ENCODE measurements around the gene PDE3B.
A peak's percentile ranks its signal among the peaks of the same experiment; 100 is the strongest.
"Not testable (repeated sequence)": the region's sequence is repeated elsewhere in the genome, so short reads cannot be mapped to it uniquely, and the experiment has no call there.

The PDE3B gene

GRCh38 chr11:14678350-14678749 lies 34.7 kb downstream of the PDE3B start:
- DNase-seq, result no peak

DNA sequence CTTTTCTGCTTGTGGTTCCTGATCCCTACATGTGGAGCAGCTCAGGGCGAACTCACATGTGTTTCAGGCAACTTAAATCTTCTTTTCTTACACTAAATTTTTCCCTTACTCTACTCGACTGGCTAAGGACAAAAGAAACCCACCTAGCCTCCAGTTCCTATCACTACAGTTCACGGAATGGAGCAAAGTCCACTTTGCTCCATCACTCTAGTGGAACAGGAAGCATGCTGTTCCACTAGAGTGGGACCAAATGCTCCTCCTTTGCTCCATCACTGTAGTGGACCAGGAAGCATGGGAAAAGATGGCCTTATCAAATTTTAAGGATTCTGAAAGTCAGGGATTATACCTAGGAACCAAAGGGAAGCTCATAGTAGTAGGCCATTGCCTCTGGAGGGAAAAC lies 36.1 kb downstream of the PDE3B start:
- no peak for DNase-seq

- not testable (repeated sequence) for DNase-seq
These were observed 40.8 kb downstream of the PDE3B start for GRCh38 chr11:14684234-14684915.

DNA sequence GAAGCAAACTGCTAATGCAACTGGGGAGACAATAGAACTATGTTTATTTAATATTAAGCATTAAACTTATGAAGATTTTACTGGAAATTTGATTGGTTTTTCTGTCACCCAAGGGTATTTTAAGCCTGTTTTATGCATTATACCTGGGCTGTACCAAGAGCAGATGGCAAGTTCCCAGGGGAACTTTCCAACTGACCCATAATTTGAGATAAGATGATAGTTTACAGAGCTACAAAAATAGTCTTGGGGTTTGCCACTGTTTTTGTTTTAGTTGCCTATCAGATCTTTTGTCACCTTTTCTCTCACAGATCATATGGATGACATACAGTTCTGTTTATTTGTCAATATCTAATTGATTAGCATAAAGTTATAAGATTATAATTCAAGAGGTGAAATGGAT lies 43.9 kb downstream of the PDE3B start:
- no peak for DNase-seq

DNA sequence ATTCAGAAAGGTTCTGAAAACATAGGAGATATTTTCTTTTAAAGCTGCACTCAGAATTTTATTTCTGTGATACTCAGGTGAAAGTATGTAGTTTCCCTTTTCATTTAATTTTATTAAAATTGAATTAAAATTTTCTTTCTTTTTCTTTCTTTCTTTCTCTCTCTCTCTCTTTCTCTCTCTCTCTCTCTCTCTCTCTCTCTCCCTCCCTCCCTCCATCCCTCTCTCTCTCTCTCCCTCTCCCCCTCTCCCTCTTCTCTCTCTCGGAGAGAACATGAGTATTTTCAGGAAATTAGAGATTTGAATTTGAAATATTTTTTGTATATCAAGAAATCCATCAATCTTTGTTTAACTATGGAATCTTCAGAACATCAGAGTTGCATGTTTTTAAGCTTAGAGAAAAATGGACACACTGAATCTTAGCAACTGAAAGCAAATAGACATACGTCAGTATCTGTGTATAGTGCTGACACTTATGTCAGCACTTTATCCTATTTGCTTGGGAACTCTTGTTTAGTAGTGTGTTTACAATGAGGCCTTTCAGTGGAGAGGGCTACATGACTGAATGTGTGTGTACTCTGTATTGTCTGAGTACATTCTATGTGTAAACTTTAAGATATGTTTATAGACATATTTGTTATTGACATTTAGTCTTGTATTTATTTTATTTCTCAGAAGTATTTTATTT lies 44.5 kb downstream of the PDE3B start:
- DNase-seq, result no peak

DNA sequence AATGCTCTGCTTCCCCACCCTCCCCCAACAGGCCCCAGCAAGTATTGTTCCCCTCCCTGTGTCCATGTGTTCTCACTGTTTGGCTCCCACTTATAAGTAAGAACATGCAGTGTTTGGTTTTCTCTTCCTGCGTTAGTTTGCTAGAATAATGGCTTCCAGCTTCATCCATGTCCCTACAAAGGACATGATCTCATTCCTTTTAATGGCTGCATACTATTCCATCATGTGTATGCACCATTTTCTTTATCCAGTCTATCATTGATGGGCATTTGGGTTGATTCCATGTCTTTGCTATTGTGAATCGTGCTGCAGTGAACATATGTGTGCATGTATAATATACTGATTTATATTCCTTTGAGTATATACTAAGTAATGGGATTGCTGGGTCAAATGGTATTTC lies 52.1 kb downstream of the PDE3B start:
- not testable (repeated sequence) for DNase-seq

DNA sequence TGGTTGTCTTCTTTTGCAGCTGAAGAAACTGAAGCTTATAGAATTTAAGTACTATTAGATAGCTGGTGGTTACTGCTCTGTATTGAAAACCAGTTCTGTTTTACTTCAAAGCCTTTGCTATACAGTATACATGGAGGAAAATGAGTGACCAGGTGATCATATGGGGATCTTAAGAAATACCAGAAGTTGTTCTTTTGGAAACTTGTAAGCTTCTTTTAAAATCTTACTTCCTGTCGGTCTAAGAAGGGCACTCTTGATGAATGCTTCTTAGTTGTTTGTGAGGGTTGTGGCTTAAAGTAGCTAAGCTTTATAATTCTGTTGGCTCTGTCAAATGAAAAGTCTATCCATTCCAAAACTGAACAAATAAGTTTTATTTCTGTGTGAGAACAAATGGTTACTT lies 55.2 kb downstream of the PDE3B start:
- no peak for DNase-seq

DNA sequence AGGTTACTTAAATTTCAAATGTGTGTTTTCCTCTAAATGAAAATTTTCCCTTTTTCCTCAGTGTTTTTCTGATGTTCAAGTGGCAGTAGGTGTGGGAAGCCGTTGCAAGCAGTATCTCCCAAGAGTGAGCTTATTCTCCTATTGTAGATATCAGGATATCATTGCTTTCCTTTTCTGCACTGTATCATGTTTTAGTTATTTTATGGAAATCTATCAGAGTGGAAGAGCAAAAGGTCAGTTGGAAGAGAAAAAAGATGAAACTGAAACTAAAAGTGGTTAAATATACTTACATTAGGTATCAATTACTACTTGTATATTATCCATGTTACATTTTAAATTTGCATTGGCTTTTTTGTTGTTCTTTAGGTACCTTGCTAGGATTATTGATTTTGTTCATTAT lies 57.0 kb downstream of the PDE3B start:
- DNase-seq, result no peak

- no peak for DNase-seq
These were observed 59.2 kb downstream of the PDE3B start for GRCh38 chr11:14702760-14703159.

DNA sequence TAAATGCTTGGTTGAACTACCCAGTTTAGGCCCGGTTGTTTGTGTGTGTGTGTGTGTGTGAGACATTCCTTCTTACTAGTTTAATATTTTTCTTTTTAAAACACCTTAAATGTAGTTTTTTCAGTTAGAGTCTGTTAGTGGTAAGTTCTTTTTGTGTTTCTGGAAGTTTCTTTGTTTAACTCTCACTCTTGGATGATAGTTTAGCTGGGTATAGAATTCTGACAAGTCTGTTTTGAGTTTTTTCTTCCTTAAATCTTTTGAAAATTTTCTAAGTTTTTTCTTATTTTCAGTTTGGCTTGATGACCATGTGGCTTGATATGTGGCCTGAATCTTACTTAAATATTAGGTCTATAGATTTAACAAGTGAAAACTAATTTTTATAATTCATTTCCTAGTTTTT lies 60.1 kb downstream of the PDE3B start:
- DNase-seq, result no peak

DNA sequence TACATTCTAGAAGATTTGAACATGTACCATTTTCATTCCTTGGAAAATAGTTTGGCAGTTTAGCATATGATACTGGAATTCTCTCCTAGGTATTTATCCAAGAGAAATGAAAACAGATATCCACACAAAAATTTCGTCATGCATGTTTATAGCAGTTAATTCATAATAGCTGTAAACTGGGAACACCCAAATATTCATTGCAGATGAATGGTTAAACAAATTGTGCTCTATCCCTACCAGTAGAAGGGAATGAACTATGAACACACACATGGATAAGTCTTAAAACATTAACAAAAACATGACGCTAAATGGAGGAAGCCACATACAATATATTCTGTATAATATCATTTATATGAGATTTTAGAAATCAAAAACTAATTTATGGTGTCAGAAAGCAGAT lies 61.5 kb downstream of the PDE3B start:
- DNase-seq, result no peak

GRCh38 chr11:14713496-14714244 lies 70.1 kb downstream of the PDE3B start:
- DNase-seq, result peak; percentile 44

- not testable (repeated sequence) for DNase-seq
These were observed 72.1 kb downstream of the PDE3B start for GRCh38 chr11:14715669-14716068.

DNA sequence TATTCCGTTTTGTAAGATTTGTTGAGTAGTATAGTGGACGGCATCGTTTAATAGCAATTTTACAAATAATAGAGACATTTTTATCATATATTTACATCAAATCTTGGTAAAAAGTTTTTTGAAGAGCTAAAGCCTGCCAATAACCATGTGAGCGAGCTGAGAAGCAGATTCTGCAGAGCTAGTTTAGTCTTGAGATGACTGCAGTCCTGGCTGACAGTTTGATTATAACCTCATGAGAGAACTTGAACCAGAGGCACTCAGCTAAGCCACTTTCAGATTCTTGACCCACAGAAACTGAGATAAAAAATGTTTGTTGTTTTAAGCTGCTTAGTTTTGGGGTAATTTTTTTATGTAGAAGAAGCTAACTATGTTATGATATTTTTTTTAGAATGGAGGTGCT lies 78.9 kb downstream of the PDE3B start:
- no peak for DNase-seq

DNA sequence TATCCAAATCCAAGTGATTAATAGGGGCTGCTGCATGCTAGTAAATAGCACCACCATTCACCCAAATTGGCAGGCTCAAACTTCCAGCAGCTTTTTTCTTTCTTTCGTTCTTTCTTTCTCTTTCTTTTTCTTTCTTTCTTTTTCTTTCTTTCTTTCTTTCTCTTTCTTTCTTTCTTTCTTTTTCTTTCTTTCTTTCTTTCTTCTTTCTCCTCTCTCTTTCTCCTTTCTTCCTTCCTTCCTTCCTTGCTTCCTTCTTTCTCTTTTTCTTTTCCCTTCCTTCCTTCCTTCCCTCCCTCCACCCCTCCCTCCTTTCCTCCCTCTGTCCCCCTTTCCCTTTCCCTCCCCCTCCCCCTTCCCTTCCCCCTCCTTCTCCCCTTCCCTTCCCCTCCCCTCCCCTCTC lies 81.5 kb downstream of the PDE3B start:
- no peak for DNase-seq

GRCh38 chr11:14727215-14727614 lies 83.6 kb downstream of the PDE3B start:
- DNase-seq, result no peak

GRCh38 chr11:14727746-14728145 lies 84.1 kb downstream of the PDE3B start:
- no peak for DNase-seq

GRCh38 chr11:14740539-14740938 lies 96.9 kb downstream of the PDE3B start:
- not testable (repeated sequence) for DNase-seq

GRCh38 chr11:14741195-14741594 lies 97.6 kb downstream of the PDE3B start:
- no peak for DNase-seq

DNA sequence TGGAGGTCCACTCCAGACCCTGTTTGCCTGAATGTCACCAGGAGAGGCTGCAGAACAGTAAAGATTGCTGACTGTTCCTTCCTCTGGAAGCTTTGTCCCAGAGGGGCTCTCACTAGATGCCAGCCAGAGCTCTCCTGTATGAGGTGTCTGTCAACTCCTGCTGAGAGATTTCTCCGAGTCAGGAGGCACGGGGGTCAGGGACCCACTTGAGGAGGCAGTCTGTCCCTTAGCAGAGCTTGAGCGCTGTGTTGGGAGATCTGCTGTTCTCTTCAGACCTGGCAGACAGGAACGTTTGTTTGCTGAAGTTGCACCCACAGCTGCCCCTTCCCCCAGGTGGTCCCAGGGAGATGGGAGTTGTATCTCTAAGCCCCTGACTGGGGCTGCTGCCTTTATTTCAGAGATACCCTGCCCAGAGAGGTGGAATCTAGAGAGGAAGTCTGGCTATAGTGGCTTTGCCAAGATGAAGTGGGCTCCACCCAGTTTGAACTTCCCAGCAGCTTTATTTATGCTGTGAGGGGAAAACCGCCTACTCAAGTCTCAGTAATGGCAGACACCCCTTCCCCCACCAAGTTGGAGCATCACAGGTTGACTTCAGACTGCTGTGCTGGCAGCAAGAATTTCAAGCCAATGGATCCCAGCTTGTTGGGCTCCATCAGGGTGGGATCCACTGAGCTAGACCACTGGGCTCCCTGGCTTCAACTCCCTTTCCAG lies 99.4 kb downstream of the PDE3B start:
- DNase-seq, result no peak

DNA sequence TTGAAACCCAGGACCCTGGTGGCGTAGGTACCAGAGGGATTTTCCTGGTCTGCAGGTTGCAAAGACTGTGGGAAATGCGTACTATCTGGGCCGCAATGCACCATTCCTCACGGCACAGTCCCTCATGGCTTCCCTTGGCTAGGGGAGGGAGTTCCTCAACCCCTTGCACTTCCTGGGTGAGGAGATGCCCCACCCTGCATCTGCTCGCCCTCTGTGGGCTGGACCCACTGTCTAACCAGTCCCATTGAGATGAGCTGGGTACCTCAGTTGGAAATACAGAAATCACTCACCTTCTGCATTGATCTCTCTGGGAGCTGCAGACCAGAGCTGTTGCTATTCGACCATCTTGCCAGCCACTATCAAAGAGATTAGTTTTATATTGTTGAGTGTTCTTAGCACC lies 100.1 kb downstream of the PDE3B start:
- DNase-seq, result not testable (repeated sequence)

DNA sequence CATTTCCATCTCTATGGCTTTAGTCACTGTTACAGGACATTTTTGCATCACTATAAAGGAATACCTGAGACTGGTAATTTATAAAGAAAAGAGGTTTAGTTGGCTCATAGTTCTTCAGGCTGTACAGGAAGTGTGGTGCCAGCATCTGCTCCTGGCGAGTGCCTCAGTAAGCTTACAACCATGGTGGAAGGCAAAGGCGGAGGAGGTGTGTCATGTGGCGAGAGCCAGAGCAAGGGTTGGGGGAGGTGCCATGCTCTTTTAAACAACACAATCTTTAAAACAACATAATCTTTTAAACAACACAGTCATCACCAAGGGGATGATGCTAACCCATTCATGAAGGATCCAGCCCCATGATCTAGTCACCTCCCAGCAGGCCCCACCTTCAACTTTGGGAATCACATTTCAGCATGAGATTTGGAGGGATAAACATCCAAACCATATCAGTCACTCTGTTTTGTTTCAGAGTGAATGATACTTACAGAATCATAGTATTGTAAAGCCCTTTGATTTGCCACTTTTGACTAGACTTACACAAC lies 103.3 kb downstream of the PDE3B start:
- DNase-seq, result no peak

GRCh38 chr11:14748090-14748489 lies 104.5 kb downstream of the PDE3B start:
- no peak for DNase-seq
